ENCODE results near the gene SRP72. TPM values are rescaled to one million over a fixed set of nuclear protein-coding genes. Genes with fewer than 3 reads are reported as not detected.

SRP72 gene
- total RNA-seq, 1 experiment from 2014 or later = 146 TPM

DNA sequence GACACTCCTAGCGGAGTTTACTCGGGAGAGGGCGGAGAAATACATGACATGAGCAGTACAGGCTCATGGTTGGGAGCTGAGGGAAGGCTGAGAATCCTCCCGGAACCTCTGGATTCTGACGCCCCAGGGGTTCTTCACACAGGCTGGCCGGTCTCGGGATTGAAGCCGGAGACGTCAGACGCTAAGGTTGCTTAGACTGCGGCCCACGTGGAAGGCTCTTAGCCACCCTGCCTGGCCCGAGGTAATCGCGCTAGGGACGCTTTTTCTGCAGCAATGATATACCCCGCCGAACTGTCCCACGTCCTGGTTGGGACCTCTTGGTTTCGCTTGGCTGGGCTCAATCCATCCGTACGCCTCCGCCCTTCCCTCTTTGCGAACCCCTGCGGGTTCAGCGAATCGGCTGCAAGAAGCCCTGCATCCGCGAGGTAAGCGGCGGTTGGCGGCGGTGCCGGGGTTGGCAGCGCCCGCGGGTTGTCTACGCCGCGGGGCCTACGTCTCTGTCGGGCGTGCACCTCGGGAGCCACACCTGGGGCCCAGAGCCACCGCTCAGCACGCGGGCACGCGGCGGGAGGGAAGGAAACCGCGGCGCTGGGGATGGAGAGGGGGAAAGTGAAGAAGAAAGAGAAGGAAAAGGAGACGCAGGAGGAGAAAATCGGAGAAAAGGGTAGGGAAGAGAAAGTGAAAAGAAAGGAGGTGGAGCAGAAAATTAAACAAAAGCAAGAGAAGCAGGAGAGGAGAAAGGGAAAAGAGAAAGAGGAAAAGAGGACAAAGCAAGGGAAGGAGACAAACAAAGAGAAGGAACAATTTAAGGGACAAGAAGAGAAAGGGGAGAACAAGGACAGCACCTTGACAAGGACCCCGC is 38.1 kb downstream of the SRP72 start, which contains the start of gene ARL9 (continued):
- TF ChIP-seq, protein P1, sequence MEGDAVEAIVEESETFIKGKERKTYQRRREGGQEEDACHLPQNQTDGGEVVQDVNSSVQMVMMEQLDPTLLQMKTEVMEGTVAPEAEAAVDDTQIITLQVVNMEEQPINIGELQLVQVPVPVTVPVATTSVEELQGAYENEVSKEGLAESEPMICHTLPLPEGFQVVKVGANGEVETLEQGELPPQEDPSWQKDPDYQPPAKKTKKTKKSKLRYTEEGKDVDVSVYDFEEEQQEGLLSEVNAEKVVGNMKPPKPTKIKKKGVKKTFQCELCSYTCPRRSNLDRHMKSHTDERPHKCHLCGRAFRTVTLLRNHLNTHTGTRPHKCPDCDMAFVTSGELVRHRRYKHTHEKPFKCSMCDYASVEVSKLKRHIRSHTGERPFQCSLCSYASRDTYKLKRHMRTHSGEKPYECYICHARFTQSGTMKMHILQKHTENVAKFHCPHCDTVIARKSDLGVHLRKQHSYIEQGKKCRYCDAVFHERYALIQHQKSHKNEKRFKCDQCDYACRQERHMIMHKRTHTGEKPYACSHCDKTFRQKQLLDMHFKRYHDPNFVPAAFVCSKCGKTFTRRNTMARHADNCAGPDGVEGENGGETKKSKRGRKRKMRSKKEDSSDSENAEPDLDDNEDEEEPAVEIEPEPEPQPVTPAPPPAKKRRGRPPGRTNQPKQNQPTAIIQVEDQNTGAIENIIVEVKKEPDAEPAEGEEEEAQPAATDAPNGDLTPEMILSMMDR (IDR thresholded peaks at IDR 0.05 in 2 of 3, conservative IDR thresholded peaks at IDR 0.05 in 1 of 3; ENCODE audit: borderline replicate concordance in 1 of 3, insufficient read depth in 1 of 3, low read depth in 2 of 3, low read length in 2 of 3) = no peak
- no peak for TF ChIP-seq EZH2 (IDR thresholded peaks at IDR 0.05)

DNA sequence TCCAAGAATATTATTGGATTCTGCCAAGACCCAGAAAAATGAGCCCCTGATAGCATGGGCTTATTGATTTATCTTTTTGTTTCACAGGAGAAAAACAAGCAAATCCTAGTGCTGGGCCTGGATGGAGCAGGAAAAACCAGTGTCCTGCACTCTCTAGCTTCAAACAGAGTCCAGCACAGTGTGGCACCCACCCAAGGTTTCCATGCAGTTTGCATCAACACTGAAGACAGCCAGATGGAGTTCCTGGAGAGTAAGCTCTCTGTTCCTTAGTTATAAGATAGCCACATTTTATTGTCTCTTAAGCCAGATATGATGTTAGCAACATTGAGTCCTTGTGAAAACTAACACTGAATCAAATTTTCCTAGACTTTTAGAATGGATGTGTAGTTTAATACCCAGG is 43.7 kb downstream of the SRP72 start:
- Histone ChIP-seq H3K9me2 (ENCODE audit: insufficient read depth) (no peaks in the 10 kb centered on the region), H3K4me2 (ENCODE audit: low read length) (no peak overlapping the region), H3K4me1 (ENCODE audit: control insufficient read depth in 1 of 2, insufficient read depth in 2 of 2, low read length in 2 of 2) (no peaks in the 10 kb centered on the region), H3K9me3 (ENCODE audit: control insufficient read depth in 1 of 2, insufficient read depth in 1 of 2, low read depth in 1 of 2, low read length in 2 of 2) (no peaks in the 10 kb centered on the region), H3K36me3 (ENCODE audit: control insufficient read depth in 1 of 2, insufficient read depth in 2 of 2, low read length in 2 of 2) (no peaks in the 10 kb centered on the region), H3K27ac (ENCODE audit: low read depth, low read length) (no peak overlapping the region), H3K4me3 (replicated peaks in 1 of 2; ENCODE audit: low read depth in 1 of 2, low read length in 2 of 2) (no peak overlapping the region), H2AFZ (ENCODE audit: low read depth, low read length, poor library complexity, severe bottlenecking) (no peak overlapping the region), H3K79me2 (ENCODE audit: insufficient read depth, low read length) (no peaks in the 10 kb centered on the region), H3K9ac (ENCODE audit: low read length) (no peak overlapping the region), H3K27me3 (ENCODE audit: insufficient read depth, low read length) (no peaks in the 10 kb centered on the region), H4K20me1 (ENCODE audit: insufficient read depth) (no peaks in the 10 kb centered on the region)
- ATAC-seq (no peak), DNase-seq (ENCODE audit: low read depth, low spot score) (no peak)
- ChIA-PET CTCF (no interaction called here), POLR2A (no interaction called here), RAD21 (ENCODE audit: low non-redundant PET in 1 of 2, low total read pairs in 2 of 2, uncharacterized antibody in 2 of 2, unreplicated experiment in 2 of 2) (no interaction called here)
- intact Hi-C loops (cut with micrococcal nuclease) = no loop called here
- no TSS peak for BruUV-seq (replicated peaks)
- no peak for TF ChIP-seq RAD21 (IDR thresholded peaks at IDR 0.05; ENCODE audit: low read depth)
- TF ChIP-seq SIN3A (IDR thresholded peaks at IDR 0.05; ENCODE audit: low read depth) = no peak
- TF ChIP-seq TCF7L2 (IDR thresholded peaks at IDR 0.05; ENCODE audit: borderline replicate concordance, extremely low read depth, insufficient read depth, insufficient read length) = no peak
- no peak for TF ChIP-seq JUND (IDR thresholded peaks at IDR 0.05)
- TF ChIP-seq POLR2AphosphoS5 (IDR thresholded peaks at IDR 0.05; ENCODE audit: low read depth, low read length) = no peak
- TF ChIP-seq EZH2 (IDR thresholded peaks at IDR 0.05) = no peak
